ENCODE results near the gene SYPL1.

GRCh38 chr7:106104721-106105260, 7.3 kb downstream of the SYPL1 start:
- no peak for TF ChIP-seq CTCF (IDR thresholded peaks at IDR 0.05)
- TF ChIP-seq FOXM1 (IDR thresholded peaks at IDR 0.05; ENCODE audit: low read depth) = no peak
- TF ChIP-seq USF2 (IDR thresholded peaks at IDR 0.05; ENCODE audit: borderline replicate concordance, low read depth, low read length) = no peak
- no peak for TF ChIP-seq JUND (IDR thresholded peaks at IDR 0.05)
- TF ChIP-seq SIN3A (IDR thresholded peaks at IDR 0.05; ENCODE audit: borderline replicate concordance, low read depth, low read length) = no peak
- TF ChIP-seq POLR2AphosphoS5 (IDR thresholded peaks at IDR 0.05; ENCODE audit: low read depth, low read length) = no peak
- no peak for TF ChIP-seq EP300 (IDR thresholded peaks at IDR 0.05; ENCODE audit: borderline replicate concordance in 1 of 2, low read depth in 1 of 2, low read length in 1 of 2)
- TF ChIP-seq RXRA (IDR thresholded peaks at IDR 0.05; ENCODE audit: borderline replicate concordance, low read depth) = no peak
- no peak for TF ChIP-seq NFIC (IDR thresholded peaks at IDR 0.05; ENCODE audit: borderline replicate concordance)
- TF ChIP-seq SMC3 (IDR thresholded peaks at IDR 0.05; ENCODE audit: low read depth, low read length) = no peak
- no peak for TF ChIP-seq MAX (IDR thresholded peaks at IDR 0.05; ENCODE audit: low read depth)
- TF ChIP-seq FOXJ3 (CRISPR knock-in tag; IDR thresholded peaks at IDR 0.05) = no peak

Measured in SK-N-SH (cell line).